ENCODE data around the gene MYOM3.

MYOM3 gene

GRCh38 chr1:24113641-24114033 lies 1.7 kb upstream of the MYOM3 start:
- no peak for DNase-seq

GRCh38 chr1:24111262-24111995 lies 506 bp downstream of the MYOM3 start:
- DNase-seq, result no peak

DNA sequence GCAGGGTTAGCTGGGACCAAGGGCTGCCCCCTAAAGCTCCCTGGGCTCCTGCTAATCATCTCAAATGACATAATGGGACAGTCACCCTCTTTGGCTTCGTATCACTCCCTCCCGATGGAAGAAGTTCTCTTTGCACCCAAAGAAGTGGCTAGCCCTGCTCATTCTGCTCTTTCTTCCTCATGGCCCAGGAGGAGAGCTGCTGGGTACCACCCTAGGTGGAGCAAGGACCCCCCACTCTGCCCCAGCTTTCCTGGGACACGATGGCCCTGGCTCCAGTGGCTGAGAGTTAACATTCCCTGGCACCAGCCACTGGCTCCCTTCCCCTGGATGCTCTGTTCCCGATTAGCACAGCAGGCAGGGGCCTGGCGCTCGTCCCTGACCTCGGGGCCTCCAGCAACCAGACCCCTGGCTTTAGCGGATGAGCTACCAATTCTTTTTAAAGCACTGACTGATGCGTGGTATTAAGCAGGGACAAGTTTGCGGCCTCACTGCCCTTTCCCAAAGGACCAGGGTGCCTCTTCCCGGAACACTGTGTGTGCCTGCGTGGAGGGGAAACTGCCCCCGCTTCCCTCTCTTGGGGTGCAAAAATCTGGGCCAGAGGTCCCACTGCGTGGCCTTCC lies 1.2 kb downstream of the MYOM3 start:
- DNase-seq, result no peak

- no peak for DNase-seq
Measured at GRCh38 chr1:24109686-24110475, 2.1 kb downstream of the MYOM3 start.

DNA sequence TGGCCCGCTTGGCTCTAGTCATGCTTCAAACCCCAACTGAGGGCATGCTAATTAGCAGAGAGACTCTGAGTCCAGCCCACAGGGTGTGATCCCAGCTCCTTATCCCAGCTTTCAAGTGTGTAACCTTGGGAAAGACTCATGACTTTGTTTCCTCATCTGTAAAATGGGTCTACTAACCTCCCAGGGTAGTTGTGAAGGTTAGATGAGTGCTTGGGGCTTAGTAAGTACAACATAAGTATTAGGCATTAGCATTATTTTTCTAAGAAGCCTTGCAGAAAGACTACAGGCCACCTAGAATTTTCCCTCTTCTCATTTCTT lies 2.8 kb downstream of the MYOM3 start:
- DNase-seq, result no peak

GRCh38 chr1:24108334-24109165 lies 3.4 kb downstream of the MYOM3 start:
- DNase-seq, result no peak

- DNase-seq, result no peak
Measured at GRCh38 chr1:24107462-24108138, 4.3 kb downstream of the MYOM3 start.

DNA sequence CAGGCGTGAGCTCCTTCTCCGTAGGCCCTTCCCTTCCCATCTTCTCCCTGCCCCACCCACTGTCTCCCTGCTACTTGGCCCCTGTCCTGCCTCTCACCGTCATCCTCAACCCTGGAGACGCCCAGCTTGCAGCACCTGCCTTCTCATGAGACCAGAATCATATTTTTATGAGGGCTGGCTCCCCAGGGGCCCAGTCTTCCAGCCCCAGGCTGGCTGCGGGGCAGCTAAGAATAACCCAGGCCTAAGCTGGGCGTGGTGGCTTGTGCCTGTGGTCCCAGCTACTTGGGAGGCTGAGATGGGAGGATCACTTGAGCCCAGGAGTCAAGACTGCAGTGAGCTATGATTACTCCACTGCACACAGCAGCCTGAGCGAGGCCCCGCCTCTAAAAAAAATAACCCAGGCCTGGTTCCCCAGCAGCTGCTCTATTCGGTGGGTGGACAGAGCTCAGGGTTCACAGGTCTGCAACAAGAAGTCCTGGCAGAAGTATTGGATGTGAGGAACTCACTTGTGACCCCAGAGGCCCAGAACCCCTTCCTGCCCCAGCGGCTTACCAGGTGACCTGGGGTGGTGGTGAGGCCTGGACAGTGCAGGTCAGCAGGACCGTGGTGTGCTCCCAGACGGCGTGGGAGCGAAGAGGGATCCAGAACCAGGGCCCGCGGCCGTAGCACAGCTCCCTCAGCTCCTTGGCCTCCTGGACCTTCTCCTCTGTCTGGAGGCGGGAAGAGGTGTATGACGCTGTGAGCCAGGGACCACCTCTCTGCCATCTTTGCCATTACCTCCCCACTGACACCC lies 6.4 kb downstream of the MYOM3 start:
- DNase-seq, result no peak

- no peak for DNase-seq
Measured at GRCh38 chr1:24104854-24105253, 7.1 kb downstream of the MYOM3 start.

GRCh38 chr1:24103879-24104278 lies 8.1 kb downstream of the MYOM3 start:
- no peak for DNase-seq

DNA sequence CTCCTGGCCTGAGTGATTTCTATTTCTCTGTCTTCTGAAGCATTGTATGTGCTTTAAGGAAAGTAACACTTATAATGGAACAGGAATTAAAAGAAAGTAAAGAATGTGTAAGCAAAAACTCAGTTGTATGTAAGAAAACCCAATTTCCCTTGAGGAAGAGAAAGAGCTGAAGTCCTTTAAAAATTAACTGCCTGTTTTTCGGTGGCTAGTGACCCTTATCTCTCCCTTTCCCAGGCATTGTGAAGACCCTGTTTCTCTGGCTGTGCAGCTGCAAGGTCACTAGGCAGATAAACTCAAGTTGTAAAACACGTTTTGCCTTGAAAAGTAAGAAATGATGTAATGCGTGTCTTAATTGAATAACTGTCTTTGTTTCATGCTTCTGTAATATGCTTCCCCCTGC lies 8.5 kb downstream of the MYOM3 start:
- DNase-seq, result no peak

- no peak for DNase-seq
Measured at GRCh38 chr1:24102961-24103360, 9.0 kb downstream of the MYOM3 start.

DNA sequence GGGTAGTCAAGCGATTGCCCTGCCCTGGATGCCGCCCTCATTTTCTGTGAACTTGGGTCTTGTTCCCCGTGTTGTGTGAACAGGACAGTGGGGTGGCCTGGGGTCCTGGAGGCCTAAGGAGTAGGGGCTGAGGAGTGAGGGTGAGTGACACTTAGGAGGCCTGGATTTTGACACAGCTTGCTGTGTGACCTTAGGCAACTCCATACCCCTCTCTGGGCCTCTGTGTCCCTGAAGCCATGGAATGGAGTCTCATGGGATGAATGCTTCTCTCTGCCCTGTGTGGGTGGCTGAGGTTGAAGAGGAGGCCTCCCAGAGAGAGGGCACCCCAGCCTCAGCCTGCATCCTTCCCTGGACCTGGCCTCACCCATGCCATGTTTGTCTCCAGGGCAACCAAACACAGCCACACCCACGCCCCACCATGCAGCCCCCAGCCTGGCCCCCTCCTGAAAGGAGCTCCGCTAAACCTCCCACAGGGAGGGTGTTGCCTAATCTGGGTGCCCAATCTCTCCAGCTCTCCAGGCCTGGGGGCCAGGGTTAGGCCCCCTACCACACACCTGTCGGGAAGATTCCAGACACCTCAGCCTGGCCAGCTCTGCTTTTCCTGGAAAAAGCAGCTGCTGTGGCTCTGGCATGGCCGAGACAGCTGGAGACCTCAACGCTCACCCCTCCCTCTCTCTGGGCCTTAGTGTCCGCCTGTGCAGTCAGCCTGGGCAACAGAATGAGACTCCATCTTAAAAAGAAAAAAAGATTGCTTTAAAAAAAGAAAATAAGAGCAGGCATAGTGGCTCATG lies 9.9 kb downstream of the MYOM3 start:
- no peak for DNase-seq

DNA sequence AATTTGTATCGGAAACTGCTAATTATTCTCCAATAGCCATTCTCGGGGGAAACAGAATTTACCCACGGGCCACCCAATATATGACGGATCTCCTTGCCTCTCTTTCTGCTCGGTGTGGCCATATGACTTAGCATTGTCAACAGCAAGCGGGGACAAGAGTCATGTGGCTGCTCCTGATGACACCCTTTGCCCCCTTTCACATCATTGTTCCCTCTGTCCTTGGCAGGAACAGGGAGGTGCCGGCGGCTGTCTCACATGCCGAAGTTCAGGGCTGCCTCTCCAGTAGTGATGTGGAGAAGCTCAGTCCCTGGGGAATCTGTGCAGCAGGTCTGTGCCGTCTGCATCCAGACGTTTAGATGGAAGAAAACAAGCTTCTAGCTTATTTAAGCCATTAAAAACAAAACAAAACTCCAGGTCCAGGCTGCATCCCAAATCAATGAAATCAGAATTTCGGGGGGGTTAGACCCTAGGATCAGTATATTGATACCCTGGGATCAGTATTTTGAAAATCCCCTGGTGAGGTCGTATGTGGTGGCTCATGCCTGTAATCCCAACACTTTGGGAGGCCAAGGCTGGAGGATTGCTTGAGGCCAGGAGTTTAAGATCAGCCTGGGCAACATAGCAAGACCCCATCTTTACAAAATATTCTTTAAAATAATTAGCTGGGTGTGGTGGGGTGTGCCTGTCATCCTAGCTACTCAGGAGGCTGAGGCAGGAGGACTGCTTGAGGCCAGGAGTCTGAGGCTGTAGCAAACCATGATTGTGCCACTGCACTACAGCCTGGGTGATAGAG lies 10.8 kb downstream of the MYOM3 start:
- DNase-seq, result no peak

GRCh38 chr1:24098943-24099638 lies 12.8 kb downstream of the MYOM3 start:
- no peak for DNase-seq

- DNase-seq, result no peak
Measured at GRCh38 chr1:24098102-24098501, 13.8 kb downstream of the MYOM3 start.

GRCh38 chr1:24097663-24098062 lies 14.3 kb downstream of the MYOM3 start:
- no peak for DNase-seq

DNA sequence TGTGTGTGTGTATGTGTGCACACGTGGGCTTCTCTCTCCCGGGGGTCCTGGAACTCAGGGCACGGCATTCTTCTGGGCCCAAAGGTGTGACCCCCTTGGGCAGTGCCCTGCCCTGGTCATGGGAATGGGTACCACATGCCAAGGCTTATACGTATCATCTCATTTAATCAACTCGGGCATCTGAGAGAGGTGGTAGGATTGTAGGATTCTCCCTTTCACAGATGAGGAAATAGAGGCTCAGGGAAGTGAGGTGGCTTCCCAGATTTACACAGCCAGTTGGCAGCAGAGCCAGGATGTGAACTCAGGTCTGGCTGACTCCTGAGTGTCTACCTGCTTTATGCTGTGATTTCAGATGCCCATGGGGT lies 15.2 kb downstream of the MYOM3 start:
- DNase-seq, result no peak

GRCh38 chr1:24096009-24096738 lies 15.8 kb downstream of the MYOM3 start:
- DNase-seq, result no peak
